ENCODE data around the gene NRAP. TPM values are rescaled to one million over a fixed set of nuclear protein-coding genes. Genes with fewer than 3 reads are reported as not detected.

NRAP gene
- total RNA-seq, 1 donor from 2014 or later = not detected

DNA sequence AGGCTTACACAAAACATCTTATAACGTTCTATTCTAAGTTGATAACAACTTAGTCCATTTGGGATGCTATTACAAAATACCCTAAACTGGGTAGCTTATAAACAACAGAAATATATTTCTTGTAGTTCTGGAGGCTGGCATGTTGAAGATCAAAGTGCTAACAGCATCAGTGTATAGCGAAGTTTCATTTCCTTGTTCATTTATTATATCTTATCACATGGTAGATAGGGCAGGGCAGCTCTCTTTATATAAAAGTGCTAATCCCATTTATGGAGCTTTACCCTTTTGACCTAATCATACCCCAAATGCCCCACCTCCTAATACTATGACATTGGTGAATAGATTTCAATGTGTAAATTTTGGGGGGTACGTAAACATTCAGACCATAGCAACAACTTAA lies 22.2 kb upstream of the NRAP start:
- no peaks in the 10 kb centered on the region for H3K27me3 Mint-ChIP-seq (ENCODE audit: low read depth)
- DNase-seq (ENCODE audit: low spot score) = no peak
- no peak overlapping the region for H3K4me3 Mint-ChIP-seq (ENCODE audit: unreplicated experiment)

DNA sequence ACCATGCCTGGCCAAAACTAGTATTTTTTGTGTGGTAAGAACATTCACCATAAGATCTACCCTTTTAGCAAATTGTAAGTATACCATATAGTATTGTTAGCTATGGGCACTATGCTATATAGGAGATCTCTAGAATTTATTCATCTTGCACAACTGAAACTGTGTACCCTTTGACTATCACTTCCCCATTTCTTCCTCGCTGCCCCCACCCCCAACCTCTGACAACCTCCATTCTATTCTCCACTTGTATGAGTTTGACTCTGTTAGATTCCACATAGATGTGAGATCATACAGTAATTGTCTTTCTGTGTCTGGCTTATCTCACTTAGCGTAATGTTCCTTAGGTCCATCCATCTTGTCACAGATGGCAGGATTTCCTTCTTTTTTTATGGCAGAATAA lies 19.5 kb upstream of the NRAP start:
- Mint-ChIP-seq H3K27me3 (ENCODE audit: low read depth) (no peaks in the 10 kb centered on the region), H3K27ac (ENCODE audit: unreplicated experiment) (no peak overlapping the region), H3K4me3 (ENCODE audit: unreplicated experiment) (no peak overlapping the region), H3K4me1 (ENCODE audit: low read depth) (peaks cover 21% of the 10 kb centered on the region), H3K36me3 (ENCODE audit: low read depth) (peaks cover 16% of the 10 kb centered on the region), H3K9me3 (ENCODE audit: low read depth) (peaks cover 23% of the 10 kb centered on the region)
- DNase-seq (ENCODE audit: low spot score) = no peak
- TF ChIP-seq, protein P1, sequence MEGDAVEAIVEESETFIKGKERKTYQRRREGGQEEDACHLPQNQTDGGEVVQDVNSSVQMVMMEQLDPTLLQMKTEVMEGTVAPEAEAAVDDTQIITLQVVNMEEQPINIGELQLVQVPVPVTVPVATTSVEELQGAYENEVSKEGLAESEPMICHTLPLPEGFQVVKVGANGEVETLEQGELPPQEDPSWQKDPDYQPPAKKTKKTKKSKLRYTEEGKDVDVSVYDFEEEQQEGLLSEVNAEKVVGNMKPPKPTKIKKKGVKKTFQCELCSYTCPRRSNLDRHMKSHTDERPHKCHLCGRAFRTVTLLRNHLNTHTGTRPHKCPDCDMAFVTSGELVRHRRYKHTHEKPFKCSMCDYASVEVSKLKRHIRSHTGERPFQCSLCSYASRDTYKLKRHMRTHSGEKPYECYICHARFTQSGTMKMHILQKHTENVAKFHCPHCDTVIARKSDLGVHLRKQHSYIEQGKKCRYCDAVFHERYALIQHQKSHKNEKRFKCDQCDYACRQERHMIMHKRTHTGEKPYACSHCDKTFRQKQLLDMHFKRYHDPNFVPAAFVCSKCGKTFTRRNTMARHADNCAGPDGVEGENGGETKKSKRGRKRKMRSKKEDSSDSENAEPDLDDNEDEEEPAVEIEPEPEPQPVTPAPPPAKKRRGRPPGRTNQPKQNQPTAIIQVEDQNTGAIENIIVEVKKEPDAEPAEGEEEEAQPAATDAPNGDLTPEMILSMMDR (IDR thresholded peaks at IDR 0.05) = no peak

More for the DNA sequence above, 22.2 kb upstream of the NRAP start:
- TF ChIP-seq, protein P1 (IDR thresholded peaks at IDR 0.05) = no peak
- Mint-ChIP-seq H3K9me3 (ENCODE audit: low read depth) (peaks cover 26% of the 10 kb centered on the region), H3K27ac (ENCODE audit: unreplicated experiment) (no peak overlapping the region), H3K4me1 (ENCODE audit: low read depth) (peaks cover 12% of the 10 kb centered on the region), H3K36me3 (ENCODE audit: low read depth) (peaks cover 18% of the 10 kb centered on the region)

DNA sequence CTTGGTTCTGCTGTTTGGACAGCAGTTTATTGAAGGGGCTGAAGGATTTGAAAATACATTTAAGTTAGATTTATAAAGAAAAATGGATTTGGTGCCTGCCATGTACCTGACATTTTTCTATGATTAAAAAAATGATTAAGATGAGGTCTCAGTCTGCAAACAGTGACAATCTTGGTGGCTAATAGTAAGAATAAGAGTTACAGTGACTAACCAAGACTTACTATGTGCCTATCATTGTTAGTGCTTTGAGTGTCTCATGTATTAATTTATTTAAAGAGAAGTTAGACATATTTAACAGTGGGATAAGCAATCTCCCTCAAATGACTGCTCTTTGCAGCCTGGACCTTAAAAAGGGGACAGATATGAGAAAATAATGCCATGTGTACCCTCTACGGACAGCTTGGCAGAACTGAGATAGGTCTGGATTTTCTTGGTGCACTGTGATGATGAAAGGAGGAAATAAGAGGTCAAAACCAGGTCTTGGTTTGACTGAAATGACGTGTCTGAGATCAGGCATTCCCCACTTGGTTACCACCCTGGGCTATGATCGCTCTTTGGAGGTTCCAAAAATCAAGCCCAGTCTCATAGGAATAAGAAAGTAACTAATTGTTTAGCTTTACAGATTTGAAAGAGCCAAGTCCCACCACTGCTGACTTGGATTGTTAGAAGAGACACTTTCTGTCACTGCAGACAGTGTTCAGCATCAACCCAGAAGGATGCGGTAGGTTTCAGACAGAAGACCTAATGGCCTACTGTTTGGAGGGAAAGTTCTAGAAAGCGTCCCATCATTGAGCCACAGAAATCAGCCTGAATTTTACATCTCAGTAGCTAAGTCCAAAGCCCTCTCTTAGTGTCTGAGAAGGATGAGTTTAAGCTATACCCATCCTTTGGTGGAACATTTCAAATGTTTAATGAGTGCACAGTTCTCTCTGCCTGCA lies 18.0 kb upstream of the NRAP start:
- Mint-ChIP-seq H3K27ac (ENCODE audit: unreplicated experiment) (no peak overlapping the region), H3K4me1 (ENCODE audit: low read depth) (peaks cover 21% of the 10 kb centered on the region), H3K9me3 (ENCODE audit: low read depth) (peaks cover 13% of the 10 kb centered on the region), H3K36me3 (ENCODE audit: low read depth) (peaks cover 11% of the 10 kb centered on the region), H3K27me3 (ENCODE audit: low read depth) (no peaks in the 10 kb centered on the region), H3K4me3 (ENCODE audit: unreplicated experiment) (no peak overlapping the region)
- DNase-seq (ENCODE audit: low spot score) = no peak
- TF ChIP-seq, protein P1 (IDR thresholded peaks at IDR 0.05) = no peak

DNA sequence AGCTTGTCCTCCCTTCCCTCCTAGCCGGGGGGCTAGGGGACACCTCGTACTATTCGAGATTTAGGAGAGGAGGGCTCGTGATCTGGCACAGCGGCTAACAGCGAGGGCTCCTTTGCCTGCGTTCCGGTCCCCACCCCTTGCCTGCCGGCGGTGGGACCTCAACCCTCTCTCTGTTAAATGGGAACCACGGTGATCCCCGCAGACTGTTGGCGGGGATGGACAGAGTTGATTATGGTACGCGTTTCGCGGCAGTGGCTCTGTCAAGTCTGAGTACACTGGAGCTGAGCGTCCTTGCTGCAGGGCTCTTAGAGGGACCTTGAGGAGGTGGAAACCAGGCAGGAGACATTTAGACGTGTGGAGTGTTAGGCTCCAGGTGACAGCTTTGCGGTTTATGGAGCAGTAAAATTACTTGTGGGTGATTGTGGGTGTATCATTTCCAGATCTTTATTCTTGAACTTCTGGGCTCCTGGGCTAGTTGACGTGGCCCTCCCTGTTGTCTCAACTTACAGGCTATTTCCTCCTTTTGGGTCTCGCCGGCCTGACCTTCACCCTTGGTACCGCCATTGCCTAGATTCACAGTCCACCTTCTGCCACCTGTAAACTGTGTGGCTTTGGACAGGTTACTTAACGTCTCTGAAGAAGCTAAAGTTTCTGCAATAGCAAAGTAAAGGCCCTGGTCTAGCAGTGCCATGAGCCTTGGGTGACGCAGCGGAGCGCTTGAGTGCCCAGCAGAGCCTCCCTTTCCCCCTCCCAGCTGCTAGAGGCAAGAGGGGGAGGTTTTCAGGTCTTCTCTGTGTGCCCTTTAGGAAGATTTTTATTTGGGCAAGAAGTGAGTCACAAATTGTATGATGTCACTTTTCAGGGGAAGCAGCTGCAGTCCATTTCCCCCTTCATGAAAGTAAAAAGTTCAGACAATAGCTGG lies 16.6 kb upstream of the NRAP start:
- H3K9me3 Mint-ChIP-seq (ENCODE audit: low read depth) = peaks cover 12% of the 10 kb centered on the region
- TF ChIP-seq, protein P1 (IDR thresholded peaks at IDR 0.05) = no peak
- no peak for DNase-seq (ENCODE audit: low spot score)
- H3K4me1 Mint-ChIP-seq (ENCODE audit: low read depth) = peaks cover 21% of the 10 kb centered on the region
- H3K4me3 Mint-ChIP-seq (ENCODE audit: unreplicated experiment) = peak overlapping the region; percentile 95
- H3K27ac Mint-ChIP-seq (ENCODE audit: unreplicated experiment) = peak overlapping the region; percentile 95
- H3K36me3 Mint-ChIP-seq (ENCODE audit: low read depth) = peaks cover 10% of the 10 kb centered on the region
- no peaks in the 10 kb centered on the region for H3K27me3 Mint-ChIP-seq (ENCODE audit: low read depth)
